GM18907 (cell line): Measurements from ENCODE around the gene ABI3.

ENCODE experiments used
- ATAC-seq: cut with Tn5 transposase; IDR thresholded peaks from one replicate; pipeline ENCODE4 v1.9.1; 2021; ENCODE audit warnings: mild to moderate bottlenecking, moderate library complexity; ENCODE audit not compliant: unreplicated experiment

The ABI3 gene

DNA sequence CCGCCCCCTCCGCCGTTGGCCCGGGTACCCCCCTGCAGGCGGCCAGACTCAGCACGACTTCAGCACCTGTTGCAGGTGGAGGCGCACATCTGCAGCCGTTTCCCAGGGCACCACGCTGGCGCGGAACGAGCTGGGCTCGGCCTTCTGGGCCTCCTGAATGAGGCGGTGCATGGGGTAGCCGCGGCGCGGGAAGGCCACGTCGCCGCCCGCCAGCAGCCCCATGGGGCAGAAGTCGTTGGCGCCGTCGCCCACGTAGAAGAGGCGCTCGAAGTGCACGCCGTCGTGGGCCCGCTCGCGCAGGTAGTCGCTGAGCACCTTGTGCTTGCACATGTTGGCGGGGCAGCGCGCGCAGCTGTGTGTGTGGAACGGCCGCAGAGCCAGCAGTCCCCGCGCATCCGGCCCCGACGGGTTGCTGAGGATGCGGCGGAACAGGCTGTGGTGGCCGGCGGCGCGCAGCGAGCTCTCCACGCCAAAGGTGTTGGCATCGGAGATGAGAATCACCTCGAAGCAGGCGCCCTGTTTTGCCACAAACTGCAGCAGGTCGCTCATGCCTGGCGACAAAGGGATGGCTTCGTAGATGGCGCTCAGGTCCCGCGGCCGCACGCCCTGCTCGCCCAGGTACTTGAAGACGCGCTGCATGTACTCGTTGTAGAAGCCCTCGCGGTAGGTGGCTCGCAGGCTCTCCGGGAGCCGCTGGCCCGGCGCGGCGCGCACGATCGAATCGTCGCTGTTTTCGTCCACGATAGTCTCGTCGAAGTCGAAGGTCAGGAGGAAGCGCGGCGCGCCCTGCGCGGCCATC, 13.9 kb downstream of the ABI3 start:
- no peak for ATAC-seq

- no peak for ATAC-seq
Observed at GRCh38 chr17:49224997-49225337, 14.5 kb downstream of the ABI3 start.

- no peak for ATAC-seq
Observed at GRCh38 chr17:49225554-49226236, 15.2 kb downstream of the ABI3 start.

GRCh38 chr17:49226771-49227435, 16.4 kb downstream of the ABI3 start:
- ATAC-seq = no peak

- no peak for ATAC-seq
Observed at GRCh38 chr17:49227436-49228261, 17.1 kb downstream of the ABI3 start.

- no peak for ATAC-seq
Observed at GRCh38 chr17:49229076-49229804, 18.7 kb downstream of the ABI3 start.

- no peak for ATAC-seq
Observed at GRCh38 chr17:49229805-49230600, 19.5 kb downstream of the ABI3 start.

- peak; percentile 87 for ATAC-seq
Observed at GRCh38 chr17:49230636-49231562, 20.4 kb downstream of the ABI3 start, which contains the start of gene PHOSPHO1. TSS of gene PHOSPHO1 (minus strand) at chr17:49230787. CDS start at chr17:49226691, 4,096 bp downstream.

DNA sequence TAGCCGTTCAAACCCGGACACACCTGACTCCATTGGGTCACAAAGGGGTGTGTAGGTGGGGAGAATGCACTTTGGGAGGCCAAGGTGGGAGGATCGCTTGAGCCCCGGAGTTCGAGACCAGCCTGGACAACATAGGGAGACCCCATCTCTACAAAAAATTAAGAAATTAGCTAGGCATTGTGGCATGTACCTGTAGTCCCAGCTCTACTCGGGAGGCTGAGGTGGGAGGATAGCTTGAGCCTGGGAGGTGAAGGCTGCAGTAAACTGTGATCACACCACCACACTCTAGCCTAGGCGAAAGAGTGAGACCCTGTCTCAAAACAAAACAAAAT, 21.0 kb downstream of the ABI3 start:
- ATAC-seq = no peak

DNA sequence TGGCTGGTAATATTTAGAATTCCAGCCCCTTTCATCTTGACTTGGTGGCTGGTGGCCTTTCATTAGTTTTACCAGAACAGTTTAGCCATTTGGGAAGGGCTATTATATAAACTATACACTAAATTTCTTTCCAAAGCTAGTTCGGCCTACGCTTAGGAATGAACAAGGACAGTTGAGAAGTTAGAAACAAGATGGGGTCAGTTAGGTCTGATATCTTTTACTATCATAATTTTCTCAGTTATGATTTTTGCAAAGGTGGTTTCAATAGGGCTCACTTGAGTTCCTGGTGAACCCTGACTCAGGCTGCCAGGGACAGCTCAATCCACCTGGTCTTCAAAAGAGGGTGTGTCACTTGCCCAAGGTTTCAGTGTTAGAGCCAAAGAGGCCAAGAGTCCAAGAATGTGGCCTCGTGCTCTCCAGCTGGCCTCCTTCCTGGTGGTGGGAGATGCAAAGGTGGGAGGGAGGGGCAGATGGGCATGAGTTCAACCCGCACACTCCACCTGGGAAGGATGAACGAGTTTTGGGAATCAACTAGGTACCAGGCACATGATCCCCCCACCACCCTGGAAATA, 24.1 kb downstream of the ABI3 start:
- no peak for ATAC-seq

DNA sequence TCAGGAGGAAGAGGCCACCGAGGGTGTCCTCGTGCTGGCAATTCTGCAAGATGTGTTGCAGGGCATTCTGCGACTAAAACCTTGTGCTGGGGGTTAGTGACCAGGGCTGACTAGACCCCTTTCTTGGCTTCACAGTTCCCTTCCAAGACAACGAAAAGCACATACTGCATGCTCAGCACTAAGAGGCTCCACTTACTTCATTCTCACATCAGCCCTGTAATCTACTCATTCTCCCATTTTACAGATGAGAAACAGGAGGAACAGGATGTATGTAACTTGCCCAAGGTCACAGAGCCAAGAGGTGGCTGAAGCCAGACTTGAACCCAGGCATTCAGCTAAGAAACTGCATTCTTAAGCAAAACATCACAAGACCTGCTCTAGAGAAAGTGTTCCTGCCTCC, 25.4 kb downstream of the ABI3 start:
- ATAC-seq = no peak

DNA sequence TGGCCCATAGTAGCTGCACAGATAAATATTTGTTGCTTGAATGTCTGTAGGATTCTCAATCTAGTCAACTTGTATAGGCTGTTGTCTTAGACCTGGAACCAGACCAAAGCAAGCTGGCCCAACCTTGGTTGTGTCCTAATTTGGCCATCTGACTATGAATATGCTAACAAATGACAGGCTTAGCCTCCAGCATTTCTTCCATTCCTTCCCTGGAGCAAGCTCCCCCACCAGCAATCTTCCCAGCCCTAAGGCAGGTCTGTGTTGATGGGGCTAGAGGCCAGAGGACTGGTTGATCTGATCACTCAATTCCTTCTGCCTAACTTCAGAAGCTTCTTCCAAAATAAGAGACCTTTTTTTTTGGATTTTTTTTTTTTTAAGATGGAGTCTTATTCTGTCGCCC, 29.5 kb downstream of the ABI3 start:
- ATAC-seq = no peak

- ATAC-seq = no peak
Observed at GRCh38 chr17:49240619-49241018, 30.1 kb downstream of the ABI3 start.

DNA sequence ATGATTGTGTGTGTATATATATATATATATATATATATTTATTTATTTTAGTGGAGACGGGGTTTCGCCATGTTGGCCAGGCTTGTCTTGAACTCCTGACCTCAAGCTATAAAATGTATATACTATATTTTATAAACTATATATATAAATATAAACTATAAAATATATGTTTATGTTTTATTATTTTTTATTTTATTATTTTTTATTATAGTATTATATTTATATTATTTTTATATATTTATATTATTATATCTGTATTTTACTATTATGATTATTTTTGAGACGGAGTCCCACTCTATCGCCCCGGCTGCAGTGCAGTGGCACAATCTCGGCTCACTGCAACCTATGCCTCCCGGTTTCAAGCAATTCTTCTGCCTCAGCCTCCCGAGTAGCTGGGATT, 30.5 kb downstream of the ABI3 start:
- ATAC-seq = no peak

- ATAC-seq = no peak
Observed at GRCh38 chr17:49241692-49242397, 31.3 kb downstream of the ABI3 start.

DNA sequence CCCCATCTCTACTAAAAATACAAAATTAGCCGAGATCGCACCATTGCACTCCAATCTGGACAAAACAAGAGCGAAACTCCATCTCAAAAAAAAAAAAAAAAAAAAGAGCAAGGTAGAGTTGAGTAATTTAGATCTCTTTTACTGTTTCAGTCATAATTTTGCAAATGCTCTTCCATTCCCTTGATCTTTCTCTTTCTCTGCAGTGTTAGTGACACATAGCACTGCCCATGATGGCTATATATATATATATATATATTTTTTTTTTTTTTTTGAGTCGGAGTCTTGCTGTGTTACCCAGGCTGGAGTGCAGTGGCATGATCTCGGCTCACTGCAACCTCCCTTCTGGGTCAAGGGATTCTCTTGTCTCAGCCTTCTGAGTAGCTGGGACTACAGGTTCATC, 32.3 kb downstream of the ABI3 start:
- no peak for ATAC-seq

DNA sequence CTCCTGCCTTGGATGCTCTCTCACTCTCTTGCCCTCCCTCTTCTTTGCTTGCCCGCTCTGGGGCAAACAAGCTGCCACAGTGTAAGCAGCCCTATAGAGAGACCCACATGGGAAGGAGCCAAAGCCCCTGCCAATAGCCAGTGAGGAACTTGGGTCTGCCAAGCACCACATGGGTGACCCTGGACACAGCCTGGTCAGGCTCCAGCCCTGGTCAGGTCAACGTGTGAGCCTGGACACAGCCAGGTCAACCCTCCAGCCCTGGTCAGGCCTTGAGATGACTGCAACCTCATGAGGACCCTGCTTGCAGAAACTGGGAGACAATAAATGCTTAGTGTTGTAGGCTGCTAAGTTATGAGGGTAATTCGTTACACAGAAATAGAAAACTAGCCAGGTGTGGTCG, 34.3 kb downstream of the ABI3 start:
- no peak for ATAC-seq

GRCh38 chr17:49247944-49248343, 37.4 kb downstream of the ABI3 start:
- ATAC-seq = no peak
